BJ (cell line): Measurements from ENCODE around the gene RNLS. TPM values are rescaled to one million over a fixed set of nuclear protein-coding genes. Genes with fewer than 3 reads are reported as not detected.

Source experiments
- CTCF ChIA-PET: fragments of 350-600 bp; formaldehyde crosslinking; extraction: SDS; loops from one replicate; lab custom pipeline; 2021; ENCODE audit warnings: antibody characterized with exemption, inconsistent platforms; lab: Yijun Ruan, JAX
- POLR2A ChIA-PET: fragments of 300-600 bp; sonication (Branson Sonifier 250); formaldehyde crosslinking; extraction: SDS; loops from one replicate; lab custom pipeline; 2021; ENCODE audit warnings: antibody characterized with exemption; lab: Charles Lee
- DNase-seq: peaks from one replicate; pipeline ENCODE4 v3.0.0-alpha.2; 2011; ENCODE audit warnings: low read depth
- H3K27me3 ChIP-seq: 2 replicates; pipeline ENCODE4 v1.6.0; 2011; ENCODE audit warnings: low read length; ENCODE audit not compliant: control insufficient read depth, insufficient read depth
- H3K36me3 ChIP-seq: 2 replicates; pipeline ENCODE4 v1.5.1; 2011; ENCODE audit warnings: low read length; ENCODE audit not compliant: control insufficient read depth, insufficient read depth
- H3K4me3 ChIP-seq: 2 replicates; pipeline ENCODE4 v1.5.1; 2011; ENCODE audit warnings: low read depth, mild to moderate bottlenecking, control low read depth, low read length
- CTCF ChIP-seq: IDR thresholded peaks from 2 replicates; pipeline ENCODE4 v1.5.1; 2011; ENCODE audit warnings: low read depth, mild to moderate bottlenecking, control low read depth, inconsistent platforms, low read length, moderate library complexity; ENCODE audit not compliant: insufficient read depth
- polyA plus RNA-seq: library from polyadenylated mRNA; depleted of rRNA; stranded (reverse); fragments of >200 nt; gene quantifications from 2 replicates; pipeline ENCODE4 v1.2.3, GENCODE V29; 2011

RNLS gene
- polyA plus RNA-seq, 1 experiment: 11.8 TPM

GRCh38 chr10:88583584-88583957 lies 453 bp upstream of the RNLS start:
- no peak for TF ChIP-seq CTCF
- no peaks in the 10 kb centered on the region for H3K27me3 ChIP-seq
- ChIA-PET POLR2A (no interaction called here), CTCF (interaction anchor here (0.8 to 1.8 kb wide), 22 partner anchors 8 to 254 kb away, joined by 3 to 22 read pairs (median 4); partner anchors contain the start of gene LIPM)
- no peak for DNase-seq
- H3K36me3 ChIP-seq: no peaks in the 10 kb centered on the region
- peak overlapping the region; percentile 42 for H3K4me3 ChIP-seq

GRCh38 chr10:88582411-88582805 lies 710 bp downstream of the RNLS start:
- Histone ChIP-seq H3K27me3 (no peaks in the 10 kb centered on the region), H3K36me3 (no peaks in the 10 kb centered on the region), H3K4me3 (peak overlapping the region; percentile 42)
- no peak for DNase-seq
- CTCF ChIA-PET: interaction anchor here (0.6 to 2.5 kb wide), 19 partner anchors 9 to 731 kb away, joined by 3 to 22 read pairs (median 6); partner anchors contain the start of gene LIPM
- POLR2A ChIA-PET: interaction anchor here (0.6 kb wide), 2 partner anchors 13 to 25 kb away, joined by 3 to 4 read pairs; no protein-coding TSS in a partner anchor
- TF ChIP-seq CTCF: no peak

GRCh38 chr10:88565072-88565471 lies 18.0 kb downstream of the RNLS start:
- ChIA-PET POLR2A (no interaction called here), CTCF (interaction anchor here (0.5 to 2.7 kb wide), 13 partner anchors 9 to 416 kb away, joined by 3 to 16 read pairs (median 7); partner anchors contain the start of gene RNLS)
- no peak for DNase-seq
- Histone ChIP-seq H3K4me3 (no peak overlapping the region), H3K27me3 (no peaks in the 10 kb centered on the region), H3K36me3 (no peaks in the 10 kb centered on the region)
- TF ChIP-seq CTCF: peak; percentile 36

GRCh38 chr10:88562152-88562551 lies 21.0 kb downstream of the RNLS start:
- Histone ChIP-seq H3K27me3 (no peaks in the 10 kb centered on the region), H3K4me3 (no peak overlapping the region), H3K36me3 (no peaks in the 10 kb centered on the region)
- no peak for DNase-seq
- TF ChIP-seq CTCF: no peak
- CTCF ChIA-PET: interaction anchor here (1.0 kb wide), 1 partner anchor 167 kb away, joined by 3 read pairs; no protein-coding TSS in a partner anchor
- POLR2A ChIA-PET: no interaction called here

GRCh38 chr10:88557658-88558057 lies 25.5 kb downstream of the RNLS start:
- CTCF ChIA-PET: interaction anchor here (0.8 to 1.2 kb wide), 2 partner anchors 8 to 25 kb away, joined by 4 to 5 read pairs; partner anchors contain the start of gene RNLS
- Histone ChIP-seq H3K36me3 (no peaks in the 10 kb centered on the region), H3K4me3 (no peak overlapping the region), H3K27me3 (no peaks in the 10 kb centered on the region)
- no peak for DNase-seq
- TF ChIP-seq CTCF: no peak
- POLR2A ChIA-PET: interaction anchor here (0.6 to 0.7 kb wide), 2 partner anchors 25 to 344 kb away, joined by 4 read pairs; no protein-coding TSS in a partner anchor
